ENCODE data around the gene PTPRD.
A peak's percentile ranks its signal among the peaks of the same experiment; 100 is the strongest.

PTPRD gene

DNA sequence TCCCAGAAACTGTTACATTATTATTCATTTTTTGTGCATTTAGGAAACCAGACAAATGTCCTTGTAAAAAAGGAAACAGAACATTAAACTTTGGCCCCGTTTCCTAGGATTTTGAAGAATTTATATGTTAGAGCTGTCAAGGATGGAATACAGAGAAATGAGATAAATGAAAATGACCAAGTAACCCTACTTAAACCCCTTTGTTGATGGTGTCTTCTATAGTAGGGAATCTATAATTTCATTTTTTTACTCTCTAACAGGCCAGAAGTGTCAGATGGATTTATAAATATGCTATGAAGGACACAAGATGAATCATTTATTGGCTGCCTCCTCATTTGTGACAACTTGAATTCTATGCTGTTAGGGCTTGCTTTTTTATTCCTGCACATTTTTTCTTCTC, 1047.1 kb downstream of the PTPRD start:
- no peak for DNase-seq

GRCh38 chr9:9563817-9564216, 1049.0 kb downstream of the PTPRD start:
- no peak for DNase-seq

DNA sequence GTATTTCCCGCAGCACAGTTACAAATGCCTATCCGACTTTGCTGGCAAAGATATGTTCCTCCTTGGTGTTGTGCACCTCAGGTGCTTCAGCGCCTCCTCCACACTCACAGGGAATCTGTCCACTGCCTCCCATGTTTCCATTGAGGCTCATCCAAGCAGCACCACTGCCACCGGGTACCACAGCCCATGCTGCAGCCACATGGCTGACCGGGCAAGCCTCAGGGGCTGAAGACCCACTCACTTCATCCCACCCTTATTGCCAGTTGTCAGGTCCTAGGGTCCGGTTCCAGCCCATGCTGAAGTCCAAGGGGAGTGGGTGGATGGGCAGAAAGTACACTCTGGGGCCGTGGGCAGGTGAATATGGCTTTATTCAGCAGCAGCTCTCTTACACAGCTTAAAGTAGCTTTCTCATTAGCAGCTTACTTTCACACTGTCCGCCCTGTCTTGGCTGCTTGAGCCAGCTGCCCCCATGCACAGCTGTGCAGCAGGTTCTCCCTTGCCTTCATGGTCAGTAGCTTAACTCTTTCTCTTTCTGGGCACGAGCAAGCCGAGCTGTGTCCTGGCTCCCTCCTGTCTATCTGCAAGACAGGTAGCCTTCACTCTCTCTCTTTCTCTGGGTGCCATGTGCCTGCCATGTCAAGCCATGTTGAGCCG, 1052.3 kb downstream of the PTPRD start:
- DNase-seq = no peak

DNA sequence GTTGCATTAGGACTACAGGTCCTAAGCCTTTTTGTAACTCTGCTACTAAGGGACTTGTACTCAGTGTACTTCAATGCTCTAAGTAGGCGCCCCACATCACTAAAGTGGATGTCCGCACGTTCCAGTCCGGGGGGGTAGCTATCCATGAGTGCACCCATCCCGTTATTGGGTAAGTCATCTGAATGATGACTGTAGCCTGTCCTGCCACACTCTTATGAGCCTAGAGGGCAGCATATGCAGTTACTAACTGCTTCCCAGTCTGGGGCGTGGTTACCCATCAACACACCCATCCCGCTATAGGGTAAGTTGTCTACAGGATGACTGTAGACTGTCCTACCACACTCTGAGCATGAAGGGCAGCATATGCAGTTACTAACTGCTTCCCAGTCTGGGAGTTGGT, 1053.9 kb downstream of the PTPRD start:
- DNase-seq = no peak

DNA sequence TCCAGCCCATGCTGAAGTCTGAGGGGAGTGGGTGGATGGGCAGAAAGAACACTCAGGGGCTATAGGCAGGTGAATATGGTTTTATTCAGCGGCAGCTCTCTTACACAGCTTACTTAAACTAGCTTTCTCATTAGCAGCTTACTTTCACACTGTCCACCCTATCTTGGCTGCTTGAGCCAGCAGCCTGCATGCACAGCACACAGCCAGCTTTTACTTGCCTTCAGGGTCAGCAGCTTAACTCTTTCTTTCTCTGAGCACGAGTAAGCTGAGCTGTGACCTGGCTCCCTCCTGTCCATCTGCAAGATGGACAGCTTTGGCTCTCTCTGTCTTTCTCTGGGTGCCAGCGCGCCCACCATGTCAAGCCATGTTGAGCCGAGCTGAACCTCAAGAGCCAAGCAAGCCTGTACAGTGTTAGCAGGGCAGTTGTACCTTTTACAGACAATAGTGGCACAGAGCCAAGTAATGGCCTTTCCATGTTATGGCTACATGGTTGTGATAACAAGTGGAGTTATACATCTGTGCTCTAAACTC, 1054.9 kb downstream of the PTPRD start:
- no peak for DNase-seq

- no peak for DNase-seq
These were observed 1055.7 kb downstream of the PTPRD start for GRCh38 chr9:9556865-9557803.

- DNase-seq = no peak
These were observed 1060.1 kb downstream of the PTPRD start for GRCh38 chr9:9552665-9553064.

- no peak for DNase-seq
These were observed 1074.0 kb downstream of the PTPRD start for GRCh38 chr9:9538766-9539165.

- DNase-seq = no peak
These were observed 1074.4 kb downstream of the PTPRD start for GRCh38 chr9:9538356-9538755.

DNA sequence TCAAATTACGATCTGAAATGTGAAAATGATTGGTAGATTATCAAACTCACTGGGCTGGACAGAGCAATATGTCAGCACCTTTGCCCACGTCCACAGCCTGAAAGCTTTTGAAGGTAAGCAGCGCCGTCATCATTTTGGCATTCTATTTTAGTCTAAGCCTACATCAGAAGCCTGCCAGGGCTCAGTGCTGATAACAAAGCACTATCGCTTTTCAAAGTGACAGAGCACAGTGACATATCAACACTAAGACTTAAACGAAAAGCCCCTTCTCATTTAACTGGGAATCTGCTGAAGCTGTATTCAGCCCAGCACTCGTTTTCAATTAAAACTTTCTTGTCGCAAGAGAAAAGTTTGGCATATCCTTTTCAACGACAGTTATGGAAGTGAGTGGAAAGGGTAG, 1076.3 kb downstream of the PTPRD start:
- no peak for DNase-seq

- peak; percentile 2 to 37 for DNase-seq
These were observed 1089.2 kb downstream of the PTPRD start for GRCh38 chr9:9523476-9524139.

DNA sequence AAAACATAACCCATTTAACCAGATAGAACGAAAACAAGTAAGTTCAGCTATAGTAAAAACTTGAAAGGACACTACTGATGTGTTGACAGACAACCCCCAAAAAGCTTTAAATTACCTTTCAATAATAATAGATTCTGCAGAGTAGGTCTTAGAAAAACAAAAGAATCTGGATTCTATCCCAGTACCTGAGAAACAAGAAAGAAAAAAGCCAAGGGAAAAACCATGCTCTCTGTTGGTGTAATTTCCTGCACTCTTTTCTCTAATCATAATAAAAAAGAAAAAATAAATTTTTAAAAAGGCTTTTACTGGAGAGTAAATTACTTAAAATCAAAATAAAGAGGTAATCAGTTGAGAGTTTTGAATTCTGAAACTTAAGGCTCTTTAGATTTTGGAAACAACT, 1090.4 kb downstream of the PTPRD start:
- DNase-seq = no peak

DNA sequence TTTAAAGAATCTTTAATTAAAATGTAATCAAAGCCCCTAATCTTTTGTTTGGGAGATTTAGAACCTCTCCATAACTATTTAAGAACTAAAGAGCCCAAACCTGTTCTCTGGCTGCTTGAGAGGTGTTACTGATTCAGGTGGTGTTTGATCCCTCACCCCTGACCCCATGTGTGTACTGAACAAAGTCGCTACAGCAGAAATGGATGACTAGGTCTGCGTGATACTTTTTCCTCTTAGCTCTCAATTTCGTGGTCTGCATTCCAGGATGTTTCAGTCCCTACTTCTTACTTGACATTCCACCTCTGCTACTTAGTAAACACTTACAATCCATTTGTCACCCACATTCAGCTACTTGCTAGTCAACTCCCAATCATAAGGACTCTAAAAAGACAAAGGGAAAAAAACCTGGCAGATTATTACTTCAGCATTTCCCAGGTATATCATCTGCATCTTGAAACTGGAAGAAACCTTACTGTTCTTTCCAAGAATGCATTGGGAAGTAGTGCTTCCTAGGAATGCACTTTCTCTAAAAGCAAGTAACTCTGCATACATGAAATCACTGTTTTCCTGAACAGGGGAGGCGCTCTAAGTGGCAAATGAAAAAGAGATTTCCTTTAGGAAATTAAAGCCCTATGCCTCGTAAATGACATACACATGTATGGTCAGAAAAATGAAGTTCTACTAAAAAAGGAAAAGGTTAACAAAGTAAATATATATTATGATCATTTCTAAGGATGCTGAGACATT, 1091.6 kb downstream of the PTPRD start:
- DNase-seq = no peak

DNA sequence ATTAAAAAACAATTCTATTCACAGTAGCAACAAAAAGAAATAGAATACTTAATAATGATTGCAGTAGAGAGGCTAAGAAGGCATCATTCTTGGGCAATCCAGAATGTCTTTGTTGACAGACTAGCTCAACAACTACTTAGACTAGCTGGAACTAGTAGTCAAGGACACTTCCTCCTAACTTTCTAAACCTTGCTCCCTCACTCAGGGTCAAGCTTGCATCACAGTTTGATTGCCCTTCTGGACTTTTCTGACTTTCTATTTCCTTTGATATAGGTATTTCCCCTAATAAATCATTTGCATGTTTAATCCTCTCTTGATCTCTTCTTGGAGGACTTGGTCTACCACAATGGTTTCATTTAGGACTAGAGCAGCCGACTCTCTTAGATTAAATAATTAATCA, 1107.9 kb downstream of the PTPRD start:
- no peak for DNase-seq

DNA sequence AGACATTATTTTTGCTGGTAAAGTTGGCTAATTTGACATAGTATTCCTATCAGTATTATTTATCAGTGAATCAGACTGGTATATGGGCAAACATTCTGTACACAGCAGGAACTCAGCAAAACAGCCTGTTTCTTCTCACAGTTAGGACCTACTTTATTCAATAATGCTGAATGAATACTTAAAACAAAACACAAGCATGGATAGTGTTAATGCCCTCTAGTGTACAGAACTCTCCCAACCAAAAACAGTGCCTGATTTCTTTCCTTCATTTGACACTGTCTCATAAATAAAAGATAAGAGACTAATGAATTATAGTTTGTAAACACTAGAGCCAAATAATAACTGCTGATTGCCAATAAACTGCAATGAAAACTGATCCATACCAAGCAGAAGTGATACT, 1113.3 kb downstream of the PTPRD start:
- no peak for DNase-seq

GRCh38 chr9:9498846-9499245, 1114.0 kb downstream of the PTPRD start:
- no peak for DNase-seq

DNA sequence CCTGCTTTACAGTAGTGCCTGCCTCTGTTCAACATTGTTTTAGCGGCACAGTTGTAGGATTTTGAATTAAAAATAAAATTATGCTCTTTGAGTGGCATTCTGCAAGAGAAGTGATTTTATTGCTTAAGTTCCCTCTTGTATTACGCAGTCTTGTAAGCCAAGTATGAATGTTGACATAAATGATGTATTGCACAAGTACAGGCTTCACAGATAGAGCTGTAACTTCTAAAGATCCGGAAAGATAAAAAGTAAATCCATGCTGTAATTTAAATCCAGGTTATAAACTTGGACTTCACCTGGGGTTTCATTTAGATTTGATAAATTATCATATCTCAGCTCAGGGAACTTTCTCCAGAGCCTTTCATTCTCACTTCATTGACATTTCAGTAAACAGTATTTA, 1114.7 kb downstream of the PTPRD start:
- DNase-seq = no peak

- no peak for DNase-seq
These were observed 1118.5 kb downstream of the PTPRD start for GRCh38 chr9:9494336-9494735.

DNA sequence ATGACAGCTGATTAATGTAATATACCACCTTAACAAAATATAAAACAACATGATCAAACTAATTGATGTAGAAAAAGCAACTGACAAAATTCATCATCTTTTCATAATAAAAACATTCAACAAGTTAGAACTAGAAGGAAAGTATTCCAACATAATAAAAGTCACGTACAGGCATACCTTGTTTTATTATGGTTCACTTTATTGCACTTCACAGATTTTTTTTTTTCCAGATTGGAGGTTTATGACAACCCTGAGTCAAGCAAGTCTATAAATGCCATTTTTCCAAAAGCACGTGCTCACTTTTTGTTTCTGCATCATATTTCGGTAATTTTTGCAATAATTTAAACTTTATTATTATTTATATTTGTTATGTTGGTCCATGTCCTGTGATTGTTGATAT, 1120.3 kb downstream of the PTPRD start:
- no peak for DNase-seq

DNA sequence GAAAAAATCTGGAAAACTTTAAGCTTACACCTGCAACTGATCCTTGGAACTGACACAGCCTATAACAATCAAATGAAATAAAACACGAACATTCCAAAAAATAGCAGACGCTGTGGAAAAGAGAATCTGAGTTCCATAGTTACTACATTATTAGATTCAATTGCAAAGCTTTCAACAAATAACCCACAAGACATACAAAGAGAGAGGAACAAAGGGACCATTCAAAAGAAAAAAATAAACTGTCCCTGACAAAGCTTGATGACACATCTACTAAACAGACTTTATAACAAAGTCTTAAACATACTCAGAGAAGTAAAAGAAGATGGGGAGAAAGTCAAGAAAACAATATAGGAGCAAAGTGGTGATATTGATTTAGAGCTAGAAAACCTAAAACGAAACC, 1123.6 kb downstream of the PTPRD start:
- DNase-seq = no peak

DNA sequence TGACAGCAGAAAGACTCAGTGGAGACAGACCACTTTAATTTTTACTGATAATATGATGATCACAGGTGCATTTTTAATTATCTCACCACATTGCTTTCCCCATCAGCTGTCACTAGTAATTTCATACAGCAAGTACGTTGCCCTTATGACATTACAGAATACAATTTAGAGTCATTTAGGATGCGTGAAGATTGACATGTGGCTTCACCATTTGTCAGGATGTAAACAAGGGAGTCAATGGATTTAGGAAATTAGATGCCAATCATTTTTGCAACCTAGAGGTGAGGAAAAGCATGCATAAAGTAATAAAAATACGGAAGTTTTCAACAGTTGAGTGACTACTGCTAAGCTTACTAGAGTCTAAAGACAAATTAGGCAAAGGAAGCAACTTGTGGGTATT, 1129.6 kb downstream of the PTPRD start:
- no peak for DNase-seq

- DNase-seq = no peak
These were observed 1134.1 kb downstream of the PTPRD start for GRCh38 chr9:9478741-9479140.

- DNase-seq = no peak
These were observed 1143.5 kb downstream of the PTPRD start for GRCh38 chr9:9469271-9469670.
